Panc1 (cell line): ENCODE results near the gene GRID2. TPM values are rescaled to one million over a fixed set of nuclear protein-coding genes. Genes with fewer than 3 reads are reported as not detected.

Experiments used
- ATAC-seq: fragments of 200-7000 bp; cut with Tn5 transposase; 2 replicates; pipeline ENCODE4 v1.9.1; 2020; ENCODE audit warnings: mild to moderate bottlenecking, moderate library complexity
- BruUV-seq: library from RNA; stranded (reverse); fragments of 400-500 nt; replicated peaks from 2 replicates; lab custom pipeline; 2021; lab: Mats Ljungman, UMichigan
- CTCF ChIA-PET: fragments of 300-600 bp; sonication (Branson Sonifier 250); formaldehyde crosslinking; loops from one replicate; lab custom pipeline; 2022; ENCODE audit warnings: antibody characterized with exemption; lab: Charles Lee
- POLR2A ChIA-PET: fragments of 300-600 bp; sonication (Branson Sonifier 250); formaldehyde crosslinking; loops from one replicate; lab custom pipeline; 2022; ENCODE audit warnings: antibody characterized with exemption; lab: Charles Lee
- DNase-seq: peaks from one replicate; pipeline ENCODE4 v3.0.0-alpha.2; 2010; ENCODE audit warnings: low read depth, low spot score
- H3K27ac ChIP-seq: 2 replicates; pipeline ENCODE4 v1.5.1; 2011; ENCODE audit warnings: mild to moderate bottlenecking, low read length, inconsistent platforms
- H3K27me3 ChIP-seq: fragments of 200-500 bp; sonication (Bioruptor generic); 2 replicates; pipeline ENCODE4 v1.6.0; 2014; ENCODE audit warnings: low read length, inconsistent platforms; ENCODE audit not compliant: control insufficient read depth, insufficient read depth
- H3K36me3 ChIP-seq: fragments of 200-500 bp; sonication (Bioruptor generic); 2 replicates; pipeline ENCODE4 v1.5.1; 2014; ENCODE audit warnings: inconsistent platforms, mild to moderate bottlenecking, low read length, moderate library complexity; ENCODE audit not compliant: control insufficient read depth, insufficient read depth
- H3K4me1 ChIP-seq: 2 replicates; pipeline ENCODE4 v1.5.1; 2011; ENCODE audit warnings: inconsistent platforms, mild to moderate bottlenecking, low read length, moderate library complexity; ENCODE audit not compliant: control insufficient read depth, insufficient read depth
- H3K4me3 ChIP-seq, 2 experiments: 2 replicates each; pipeline ENCODE4 v1.5.1; 2011 to 2012; ENCODE audit warnings: low read depth in 2 of 2, low read length in 2 of 2, mild to moderate bottlenecking in 2 of 2, inconsistent platforms in 1 of 2, moderate library complexity in 1 of 2
- H3K9me3 ChIP-seq: fragments of 200-500 bp; sonication (Bioruptor generic); 2 replicates; pipeline ENCODE4 v1.5.1; 2014; ENCODE audit warnings: low read depth, mild to moderate bottlenecking, inconsistent platforms, low read length, moderate library complexity; ENCODE audit not compliant: control insufficient read depth, insufficient read depth
- CTCF ChIP-seq: fragments of 450-650 bp; IDR thresholded peaks from 2 replicates; pipeline ENCODE4 v1.5.1; 2017; ENCODE audit warnings: mild to moderate bottlenecking
- POLR2AphosphoS5 ChIP-seq: IDR thresholded peaks from 2 replicates; pipeline ENCODE4 v1.6.1; 2012; ENCODE audit warnings: mild to moderate bottlenecking, low read depth, low read length, moderate library complexity
- REST ChIP-seq, 2 experiments: IDR thresholded peaks; 2 replicates each; pipeline ENCODE4 v1.6.1; 2011 to 2012; ENCODE audit warnings: low read depth in 2 of 2, control low read depth in 1 of 2, low read length in 1 of 2, mild to moderate bottlenecking in 1 of 2, moderate library complexity in 1 of 2; ENCODE audit not compliant: insufficient read depth in 1 of 2
- SIN3A ChIP-seq: IDR thresholded peaks from 2 replicates; pipeline ENCODE4 v1.6.1; 2012; ENCODE audit warnings: low read depth, mild to moderate bottlenecking, low read length, moderate library complexity, borderline replicate concordance; ENCODE audit not compliant: insufficient read depth
- TCF7L2 ChIP-seq: IDR thresholded peaks from 2 replicates; pipeline ENCODE4 v1.6.1; 2011; ENCODE audit warnings: mild to moderate bottlenecking, low read depth, low read length, inconsistent platforms
- in situ Hi-C: cut with HindIII; loops from 2 replicates; pipeline ENCODE4 v1.10.0; 2016; ENCODE audit warnings: low sequenced_read_pairs, low pct_unique_long_range_greater_than_20kb
- intact Hi-C: fragments of 100-400 bp; cut with micrococcal nuclease; formaldehyde crosslinking; loops from one replicate; pipeline ENCODE4 v1.10.0; 2022; ENCODE audit not compliant: unreplicated experiment
- total RNA-seq: library from RNA; stranded (reverse); gene quantifications from one replicate; pipeline ENCODE4 v1.2.1, GENCODE V29; 2021; ENCODE audit not compliant: unreplicated experiment

GRID2 gene
- total RNA-seq, 1 experiment from 2014 or later: 0.08 TPM

- H3K36me3 ChIP-seq: no peaks in the 10 kb centered on the region
- ChIA-PET CTCF (no interaction called here), POLR2A (no interaction called here)
- no peak for TF ChIP-seq SIN3A
- no peak for TF ChIP-seq POLR2AphosphoS5
- no peak for TF ChIP-seq REST (IDR thresholded peaks at IDR 0.05; ENCODE audit: insufficient read depth in 1 of 2, low read depth in 2 of 2, low read length in 1 of 2)
- TF ChIP-seq CTCF: no peak
- TF ChIP-seq TCF7L2: no peak
- H3K4me3 ChIP-seq: no peak overlapping the region
- intact Hi-C loops: no loop called here
- H3K9me3 ChIP-seq: no peaks in the 10 kb centered on the region
- H3K4me1 ChIP-seq: no peaks in the 10 kb centered on the region
- no TSS peak for BruUV-seq
- ATAC-seq (no peak), DNase-seq (no peak)
- H3K27ac ChIP-seq: no peak overlapping the region
- in situ Hi-C loops: no loop called here
- no peaks in the 10 kb centered on the region for H3K27me3 ChIP-seq
Measured at GRCh38 chr4:92455329-92455839, 151.6 kb downstream of the GRID2 start.

- DNase-seq: no peak
- in situ Hi-C loops: no loop called here
Measured at GRCh38 chr4:92455951-92456350, 152.2 kb downstream of the GRID2 start.

More at GRCh38 chr4:92455951-92456350, 152.2 kb downstream of the GRID2 start:
- BruUV-seq: no TSS peak
- POLR2A ChIA-PET: no interaction called here
- no peak overlapping the region for H3K4me3 ChIP-seq
- CTCF ChIA-PET: no interaction called here
- intact Hi-C loops: no loop called here
- no peak overlapping the region for H3K27ac ChIP-seq
- H3K9me3 ChIP-seq: no peaks in the 10 kb centered on the region
- TF ChIP-seq TCF7L2: no peak
- TF ChIP-seq POLR2AphosphoS5: no peak
- no peak for TF ChIP-seq REST (IDR thresholded peaks at IDR 0.05; ENCODE audit: insufficient read depth in 1 of 2, low read depth in 2 of 2, low read length in 1 of 2)
- no peak for TF ChIP-seq SIN3A
- TF ChIP-seq CTCF: no peak
- H3K36me3 ChIP-seq: no peaks in the 10 kb centered on the region
- ATAC-seq: no peak
- H3K4me1 ChIP-seq: no peaks in the 10 kb centered on the region
- H3K27me3 ChIP-seq: no peaks in the 10 kb centered on the region
